Chondrocyte (in vitro differentiated cells): ENCODE measurements around the gene SOCS6. TPM values are rescaled to one million over a fixed set of nuclear protein-coding genes. Genes with fewer than 3 reads are reported as not detected.

Experiments used
- DNase-seq: peaks from one replicate; pipeline ENCODE4 v3.0.0; 2021; ENCODE audit warnings: mixed read lengths, low spot score
- H3K27ac Mint-ChIP-seq: one replicate; pipeline ENCODE4 v1.8.0; 2021; ENCODE audit warnings: mild to moderate bottlenecking, moderate library complexity, mixed read lengths; ENCODE audit not compliant: unreplicated experiment
- H3K27me3 Mint-ChIP-seq: 2 replicates; pipeline ENCODE4 v1.8.0; 2021; ENCODE audit warnings: low read depth, mixed read lengths
- H3K36me3 Mint-ChIP-seq: 2 replicates; pipeline ENCODE4 v1.8.0; 2021; ENCODE audit warnings: low read depth, mixed read lengths
- H3K4me1 Mint-ChIP-seq: 2 replicates; pipeline ENCODE4 v1.8.0; 2021; ENCODE audit warnings: low read depth, mild to moderate bottlenecking, mixed read lengths
- H3K4me3 Mint-ChIP-seq: one replicate; pipeline ENCODE4 v1.8.0; 2021; ENCODE audit warnings: mild to moderate bottlenecking, moderate library complexity, mixed read lengths; ENCODE audit not compliant: unreplicated experiment
- H3K9me3 Mint-ChIP-seq: 2 replicates; pipeline ENCODE4 v1.8.0; 2021; ENCODE audit warnings: low read depth, mixed read lengths
- CTCF ChIP-seq: fragments of 200-600 bp; sonication (generic); IDR thresholded peaks from 2 replicates; pipeline ENCODE4 v1.5.0; 2021; ENCODE audit warnings: antibody characterized with exemption, mild to moderate bottlenecking, moderate library complexity
- total RNA-seq: library from RNA; stranded (reverse); gene quantifications from 3 replicates; pipeline ENCODE4 v1.2.1, GENCODE V29; 2021

SOCS6 gene
- total RNA-seq, 1 donor from 2014 or later, result 18.5 TPM

- H3K4me1 Mint-ChIP-seq, result peaks cover 44% of the 10 kb centered on the region
- no peaks in the 10 kb centered on the region for H3K27me3 Mint-ChIP-seq
- peak overlapping the region; percentile 91 for H3K27ac Mint-ChIP-seq
- DNase-seq, result no peak
- H3K9me3 Mint-ChIP-seq, result no peaks in the 10 kb centered on the region
- no peak for TF ChIP-seq CTCF
- peak overlapping the region; percentile 91 for H3K4me3 Mint-ChIP-seq
- no peaks in the 10 kb centered on the region for H3K36me3 Mint-ChIP-seq
Observed at GRCh38 chr18:70289351-70290312, 787 bp downstream of the SOCS6 start.

GRCh38 chr18:70290482-70291294, 1.8 kb downstream of the SOCS6 start:
- no peak for DNase-seq
- Mint-ChIP-seq H3K27ac (peak overlapping the region; percentile 91), H3K4me1 (peaks cover 55% of the 10 kb centered on the region), H3K36me3 (no peaks in the 10 kb centered on the region), H3K9me3 (no peaks in the 10 kb centered on the region), H3K27me3 (no peaks in the 10 kb centered on the region), H3K4me3 (peak overlapping the region; percentile 91)
- TF ChIP-seq CTCF, result no peak

- Mint-ChIP-seq H3K36me3 (no peaks in the 10 kb centered on the region), H3K4me1 (peaks cover 60% of the 10 kb centered on the region), H3K4me3 (peak overlapping the region; percentile 91), H3K27ac (peak overlapping the region; percentile 91), H3K27me3 (no peaks in the 10 kb centered on the region), H3K9me3 (no peaks in the 10 kb centered on the region)
- DNase-seq, result no peak
- no peak for TF ChIP-seq CTCF
Observed at GRCh38 chr18:70291295-70291574, 2.4 kb downstream of the SOCS6 start.

GRCh38 chr18:70292628-70293027, 3.8 kb downstream of the SOCS6 start:
- no peak overlapping the region for H3K4me3 Mint-ChIP-seq

More at GRCh38 chr18:70292628-70293027, 3.8 kb downstream of the SOCS6 start:
- H3K9me3 Mint-ChIP-seq, result no peaks in the 10 kb centered on the region
- DNase-seq, result no peak
- no peak for TF ChIP-seq CTCF
- H3K27ac Mint-ChIP-seq, result peak overlapping the region; percentile 32
- peaks cover 72% of the 10 kb centered on the region for H3K4me1 Mint-ChIP-seq
- H3K36me3 Mint-ChIP-seq, result no peaks in the 10 kb centered on the region
- no peaks in the 10 kb centered on the region for H3K27me3 Mint-ChIP-seq
